HG02938 (cell line): Measurements from ENCODE around the gene TNRC6C.
"Not testable (repeated sequence)": the region's sequence is repeated elsewhere in the genome, so short reads cannot be mapped to it uniquely, and the experiment has no call there.

Source experiments
- ATAC-seq: cut with Tn5 transposase; IDR thresholded peaks from one replicate; pipeline ENCODE4 v1.9.1; 2021; ENCODE audit warnings: mild to moderate bottlenecking, moderate library complexity; ENCODE audit not compliant: unreplicated experiment

The TNRC6C gene

DNA sequence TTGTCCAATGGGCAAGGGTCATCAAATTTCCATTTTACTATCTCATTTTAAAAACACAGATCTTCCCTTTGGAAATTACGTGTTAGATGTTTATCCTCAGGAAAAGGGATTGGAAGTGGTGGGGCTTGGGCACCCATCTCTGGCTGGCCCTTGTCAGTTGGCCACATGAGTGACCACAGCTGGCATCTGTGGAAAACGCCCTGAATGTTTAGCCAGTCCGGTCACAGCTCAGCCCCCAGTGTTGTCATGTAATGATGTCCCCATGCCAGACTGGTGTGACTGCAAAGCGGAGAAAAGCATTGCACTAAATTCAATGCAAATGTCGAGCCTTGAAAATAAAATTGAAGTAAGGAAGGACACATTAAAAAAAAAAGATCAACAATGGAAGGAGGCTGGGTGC lies 117.0 kb downstream of the TNRC6C start:
- ATAC-seq: no peak

DNA sequence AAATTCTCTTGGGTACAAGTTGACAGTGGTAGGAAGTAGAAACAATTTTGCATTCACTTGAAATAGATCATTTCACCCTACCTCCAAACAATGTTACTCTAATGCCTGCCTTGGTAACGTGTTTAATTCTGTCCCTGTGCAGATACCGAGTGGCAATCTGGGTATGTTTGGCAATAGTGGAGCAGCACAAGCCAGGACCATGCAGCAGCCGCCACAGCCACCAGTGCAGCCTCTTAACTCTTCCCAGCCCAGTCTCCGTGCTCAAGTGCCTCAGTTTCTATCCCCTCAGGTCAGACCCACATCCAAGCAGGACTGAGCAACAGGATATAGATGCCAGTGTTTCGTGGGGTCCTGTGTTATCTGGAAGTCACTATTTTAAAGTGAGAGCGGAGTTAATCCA lies 120.8 kb downstream of the TNRC6C start:
- no peak for ATAC-seq

DNA sequence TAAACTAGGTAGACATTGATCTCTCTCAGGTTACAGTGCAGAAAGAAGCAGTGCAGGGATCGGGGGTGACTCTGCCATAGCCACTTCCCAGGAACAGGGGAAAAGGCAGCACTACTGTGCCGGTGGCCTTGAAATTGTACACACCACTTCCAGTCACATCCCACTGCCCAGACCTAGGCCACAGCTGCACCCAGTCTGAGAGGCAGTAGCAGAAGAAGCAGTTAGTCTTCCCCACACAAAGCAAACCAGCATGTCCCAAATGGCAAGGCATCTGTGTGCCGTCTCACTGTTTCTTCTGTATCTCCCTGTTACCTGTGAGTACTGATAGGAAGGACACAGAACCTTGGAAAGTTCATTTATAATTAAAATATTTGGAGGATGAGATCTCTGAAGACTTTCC lies 123.0 kb downstream of the TNRC6C start:
- no peak for ATAC-seq

DNA sequence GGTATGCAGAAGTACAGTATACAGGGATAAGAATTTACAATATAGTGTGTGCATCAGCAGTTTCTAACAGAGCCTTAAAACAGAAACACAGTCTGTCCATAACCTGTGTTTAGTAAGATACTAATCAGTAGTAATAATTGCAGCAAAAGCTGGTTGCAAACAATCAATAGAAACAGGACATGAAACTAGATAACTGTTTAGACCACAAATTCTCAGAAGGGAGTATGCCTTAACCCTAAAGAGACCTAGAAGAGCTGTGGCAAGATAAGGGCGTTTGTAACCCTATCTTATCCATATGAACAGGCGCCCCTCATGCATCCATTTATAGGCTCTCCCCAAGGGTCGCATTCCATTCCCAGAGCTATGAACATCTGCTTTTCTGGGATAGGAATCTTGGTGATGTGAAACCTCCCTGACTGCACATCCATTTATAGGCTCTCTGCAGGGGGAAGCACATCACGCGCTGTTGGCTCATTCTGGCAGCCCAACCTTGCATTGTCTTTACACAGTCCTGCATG lies 123.9 kb downstream of the TNRC6C start:
- not testable (repeated sequence) for ATAC-seq

DNA sequence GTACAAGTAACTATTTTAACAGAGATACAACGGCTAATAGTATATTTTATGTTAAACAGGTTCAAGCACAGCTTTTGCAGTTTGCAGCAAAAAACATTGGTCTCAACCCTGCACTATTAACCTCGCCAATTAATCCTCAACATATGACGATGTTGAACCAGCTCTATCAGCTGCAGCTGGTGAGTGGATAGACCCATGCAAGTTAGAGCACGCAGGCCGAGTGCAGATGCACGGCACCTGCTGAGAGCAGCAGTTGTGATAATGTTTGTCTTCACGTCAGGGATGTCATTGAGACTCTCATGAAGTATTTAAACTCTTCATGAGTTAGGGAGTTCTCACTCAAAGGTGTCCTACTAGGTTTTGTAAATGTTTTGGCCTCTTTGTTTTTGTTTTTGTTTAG lies 124.5 kb downstream of the TNRC6C start:
- no peak for ATAC-seq

DNA sequence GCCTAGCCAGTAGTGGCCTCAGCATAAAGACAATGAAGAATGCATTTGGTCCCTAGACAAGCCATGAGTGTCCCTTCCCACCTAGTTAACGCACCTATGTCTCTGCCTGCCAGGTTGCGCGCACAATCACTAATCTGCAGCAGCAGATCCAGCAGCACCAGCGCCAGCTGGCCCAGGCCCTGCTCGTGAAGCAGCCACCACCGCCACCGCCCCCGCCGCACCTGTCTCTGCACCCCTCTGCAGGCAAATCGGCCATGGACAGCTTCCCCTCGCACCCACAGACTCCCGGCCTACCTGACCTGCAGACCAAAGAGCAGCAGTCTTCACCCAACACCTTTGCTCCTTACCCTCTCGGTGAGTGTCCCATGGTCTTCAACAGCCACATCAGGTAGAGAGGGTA lies 128.2 kb downstream of the TNRC6C start:
- ATAC-seq: no peak

DNA sequence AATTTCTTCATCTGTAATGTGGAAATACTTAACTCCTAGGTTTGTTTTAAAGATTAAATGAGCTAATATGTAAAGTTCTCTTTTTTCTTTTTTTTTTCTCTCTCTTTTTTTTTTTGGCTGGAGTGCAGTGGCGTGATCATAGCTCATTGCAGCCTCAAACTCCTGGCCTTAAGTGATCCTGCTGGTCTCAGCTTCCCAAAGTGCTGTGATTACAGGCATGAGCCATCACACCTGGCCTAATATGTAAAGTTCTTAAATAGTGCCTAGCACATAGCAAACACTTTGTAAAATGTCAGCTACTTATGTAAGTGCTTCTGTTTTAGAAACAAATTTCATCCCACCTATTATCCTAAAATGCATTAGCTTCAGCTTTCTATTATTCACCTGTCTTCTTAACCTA lies 130.0 kb downstream of the TNRC6C start:
- ATAC-seq: no peak

DNA sequence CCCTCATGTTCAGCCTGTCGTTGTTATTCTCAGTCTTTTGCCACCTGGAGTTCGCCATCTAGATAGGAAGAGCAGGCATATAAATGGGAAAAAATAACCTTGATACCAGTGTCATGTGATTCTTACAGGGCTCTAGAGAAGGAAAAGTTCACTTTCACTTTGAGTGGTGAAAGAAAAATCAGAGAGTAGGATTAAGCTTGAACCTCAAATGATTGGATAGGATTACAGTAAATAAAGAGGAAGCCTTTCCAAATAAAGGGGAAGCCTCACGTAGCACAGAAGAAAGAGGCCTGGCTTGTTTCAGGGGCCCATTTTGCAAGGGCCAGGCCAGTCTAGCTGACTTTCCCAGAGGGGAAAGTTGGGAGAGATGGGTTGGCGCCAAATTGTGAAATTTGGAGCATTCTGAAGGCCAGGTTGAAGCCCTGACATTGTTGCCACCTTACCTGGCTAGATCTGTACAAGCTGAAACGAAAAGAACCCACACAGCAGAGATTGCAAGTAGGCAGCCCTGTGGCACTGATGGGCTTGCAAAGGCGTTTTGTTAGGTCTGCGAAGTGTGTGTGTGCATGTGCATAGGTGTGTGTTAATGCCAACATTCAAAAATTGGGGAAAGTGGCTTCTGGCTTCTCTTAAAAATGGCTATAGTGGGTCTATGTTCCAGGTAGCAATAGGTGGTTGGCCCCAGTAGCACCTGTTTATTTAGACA lies 131.2 kb downstream of the TNRC6C start:
- ATAC-seq: no peak

DNA sequence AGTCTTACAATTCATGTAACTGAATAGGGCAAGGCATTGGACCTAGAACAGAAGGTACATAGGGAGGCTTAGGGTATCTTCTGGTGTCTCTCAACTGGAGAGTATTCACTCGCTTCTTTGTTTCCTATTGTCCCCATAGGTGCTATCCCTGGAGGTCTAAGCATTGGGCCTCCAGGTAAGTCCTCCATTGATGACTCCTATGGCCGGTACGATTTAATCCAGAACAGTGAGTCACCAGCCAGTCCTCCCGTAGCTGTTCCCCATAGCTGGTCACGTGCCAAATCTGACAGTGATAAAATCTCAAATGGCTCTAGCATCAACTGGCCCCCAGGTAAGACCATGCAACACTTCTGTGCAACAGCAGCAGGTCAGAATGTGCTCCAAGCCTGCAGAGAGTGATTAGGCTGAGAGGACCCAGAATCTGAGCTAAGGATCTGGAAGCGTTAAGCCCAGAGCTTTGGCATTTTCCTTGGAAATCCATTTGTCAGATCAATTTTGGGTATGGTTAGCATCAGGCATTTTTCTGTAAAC lies 134.4 kb downstream of the TNRC6C start:
- ATAC-seq: no peak

DNA sequence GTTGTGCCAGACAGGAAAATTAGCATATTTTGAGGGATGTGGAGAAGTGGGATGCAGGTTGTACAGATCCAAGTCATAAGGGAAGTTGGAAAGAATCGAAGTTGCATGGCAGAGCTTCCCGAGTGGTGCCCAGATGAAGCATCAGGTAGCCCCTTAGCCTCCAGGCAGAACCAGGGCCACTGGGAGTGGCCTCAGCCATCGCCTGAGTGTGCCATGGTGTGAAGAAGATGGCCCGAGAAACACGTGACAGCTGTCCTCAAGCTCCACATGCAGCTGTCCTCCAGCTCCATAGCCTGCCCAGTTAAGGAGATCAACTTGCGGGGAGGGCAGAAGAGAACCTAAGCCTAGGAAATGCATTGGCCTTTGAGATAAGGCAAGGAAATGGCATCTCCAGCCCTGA lies 136.5 kb downstream of the TNRC6C start:
- ATAC-seq: no peak

DNA sequence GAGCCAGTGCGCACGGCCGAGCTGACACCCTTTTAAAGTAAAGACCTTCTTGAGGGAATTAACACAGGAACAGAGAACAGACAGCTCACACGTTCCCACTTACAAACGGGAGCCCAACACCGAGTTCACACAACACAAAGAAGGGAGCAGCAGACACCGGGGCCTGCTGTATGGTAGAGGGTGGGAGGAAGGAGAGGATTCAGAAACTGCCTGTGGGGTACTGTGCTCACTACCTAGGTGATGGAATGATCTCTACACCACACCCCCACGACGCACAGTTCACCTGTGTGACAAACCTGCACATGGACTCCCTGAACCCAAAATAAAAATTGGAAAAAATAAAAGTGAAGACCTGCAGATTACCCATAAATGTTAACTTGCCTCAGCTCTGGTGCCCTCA lies 137.6 kb downstream of the TNRC6C start:
- no peak for ATAC-seq

DNA sequence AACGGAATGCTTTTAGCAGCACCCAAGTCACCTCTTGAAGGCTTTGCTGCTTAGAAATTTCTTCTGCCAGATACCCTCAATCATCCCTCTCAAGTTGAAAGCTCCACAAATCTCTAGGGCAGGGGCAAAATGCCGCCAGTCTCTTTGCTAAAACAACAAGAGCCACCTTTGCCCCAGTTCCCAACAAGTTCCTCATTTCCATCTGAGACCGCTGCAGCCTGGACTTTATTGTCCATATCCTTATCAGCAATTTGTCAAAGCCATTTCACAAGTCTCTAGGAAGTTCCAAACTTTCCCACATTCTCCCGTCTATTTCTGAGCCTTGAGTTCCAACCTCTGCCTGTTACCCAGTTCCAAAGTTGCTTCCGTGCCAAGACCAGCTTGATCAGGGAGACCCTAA lies 142.6 kb downstream of the TNRC6C start:
- ATAC-seq: no peak

DNA sequence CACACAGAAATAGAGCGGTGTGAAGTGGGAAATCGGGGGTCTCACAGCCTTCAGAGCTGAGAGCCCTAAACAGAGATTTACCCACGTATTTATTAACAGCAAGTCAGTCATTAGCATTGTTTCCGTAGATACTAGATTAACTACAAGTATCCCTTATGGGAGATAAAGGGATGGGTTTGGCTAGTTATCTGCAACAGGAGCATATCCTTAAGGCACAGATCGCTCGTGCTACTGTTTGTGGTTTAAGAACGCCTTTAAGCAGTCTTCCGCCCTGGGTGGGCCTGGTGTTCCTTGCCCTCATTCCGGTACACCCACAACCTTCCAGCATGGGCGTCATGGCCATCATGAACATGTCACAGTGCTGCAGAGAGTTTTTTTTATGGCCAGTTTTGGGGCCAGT lies 143.0 kb downstream of the TNRC6C start:
- no peak for ATAC-seq

DNA sequence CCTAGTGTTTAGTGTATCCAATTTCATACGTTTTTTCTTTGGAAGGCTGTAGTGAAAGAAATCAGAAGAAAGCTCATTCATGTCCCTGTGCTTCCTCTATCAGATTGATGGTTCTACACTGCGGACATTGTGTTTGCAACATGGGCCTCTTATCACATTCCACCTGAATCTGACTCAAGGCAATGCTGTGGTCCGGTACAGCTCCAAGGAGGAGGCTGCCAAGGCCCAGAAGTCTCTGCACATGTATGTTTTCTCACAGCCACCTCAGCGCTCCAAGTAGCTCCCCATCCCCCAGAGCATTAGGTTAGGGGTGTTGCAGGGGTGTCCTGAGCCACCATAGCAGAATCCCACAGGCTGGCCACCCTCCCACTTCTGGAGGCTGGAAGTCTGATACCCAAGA lies 144.8 kb downstream of the TNRC6C start:
- ATAC-seq: no peak

DNA sequence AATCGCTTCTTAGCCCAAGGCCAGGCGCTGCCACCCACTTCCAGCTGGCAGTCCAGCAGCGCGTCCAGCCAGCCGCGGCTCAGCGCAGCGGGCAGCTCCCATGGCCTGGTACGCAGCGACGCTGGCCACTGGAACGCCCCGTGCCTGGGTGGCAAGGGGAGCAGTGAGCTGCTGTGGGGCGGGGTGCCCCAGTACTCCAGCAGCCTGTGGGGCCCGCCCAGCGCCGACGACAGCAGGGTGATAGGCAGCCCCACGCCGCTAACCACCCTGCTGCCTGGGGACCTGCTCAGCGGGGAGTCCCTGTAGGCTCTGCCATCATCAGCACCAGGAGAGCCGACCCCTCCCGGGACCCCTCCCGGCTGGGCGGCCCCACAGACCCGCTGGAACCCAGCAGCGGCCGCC lies 146.0 kb downstream of the TNRC6C start:
- no peak for ATAC-seq

DNA sequence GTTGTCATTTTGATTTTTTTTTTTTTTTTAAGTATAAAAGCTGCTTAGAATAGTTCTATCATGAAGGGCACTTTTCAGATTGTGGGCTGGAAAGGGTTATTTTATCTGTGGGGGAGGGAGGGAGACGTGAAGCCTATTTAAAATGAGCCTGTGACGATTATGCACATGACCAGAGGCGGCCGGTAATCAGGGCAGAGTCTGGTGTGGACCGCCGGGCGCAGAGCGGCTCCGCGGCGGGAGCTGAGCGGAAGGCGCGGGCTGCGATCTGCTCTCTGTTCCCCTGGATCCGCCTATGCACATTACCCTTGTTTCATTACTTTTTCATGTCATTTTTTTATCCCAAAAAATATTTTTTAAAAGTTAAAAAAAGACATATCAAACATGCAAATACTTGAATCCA lies 146.6 kb downstream of the TNRC6C start:
- no peak for ATAC-seq

DNA sequence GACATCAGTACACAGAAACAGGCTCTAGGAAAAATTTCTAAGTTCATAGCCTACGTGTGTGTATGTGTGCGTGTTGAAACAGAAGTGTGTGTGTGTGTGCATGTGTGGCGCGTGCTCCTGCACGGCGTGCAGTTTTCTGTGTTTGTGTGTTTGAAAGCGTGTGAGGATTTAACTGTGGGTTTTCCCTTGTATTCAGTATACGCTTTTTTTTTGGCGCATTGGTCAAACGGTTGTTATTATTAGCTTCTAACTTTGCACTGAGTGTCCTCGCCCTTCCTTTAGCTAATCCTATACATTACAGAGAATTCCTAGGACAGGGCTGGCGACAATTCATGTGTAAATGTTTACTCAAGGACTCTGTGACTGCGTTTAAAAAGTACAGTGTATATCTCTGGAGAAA lies 147.0 kb downstream of the TNRC6C start:
- no peak for ATAC-seq

DNA sequence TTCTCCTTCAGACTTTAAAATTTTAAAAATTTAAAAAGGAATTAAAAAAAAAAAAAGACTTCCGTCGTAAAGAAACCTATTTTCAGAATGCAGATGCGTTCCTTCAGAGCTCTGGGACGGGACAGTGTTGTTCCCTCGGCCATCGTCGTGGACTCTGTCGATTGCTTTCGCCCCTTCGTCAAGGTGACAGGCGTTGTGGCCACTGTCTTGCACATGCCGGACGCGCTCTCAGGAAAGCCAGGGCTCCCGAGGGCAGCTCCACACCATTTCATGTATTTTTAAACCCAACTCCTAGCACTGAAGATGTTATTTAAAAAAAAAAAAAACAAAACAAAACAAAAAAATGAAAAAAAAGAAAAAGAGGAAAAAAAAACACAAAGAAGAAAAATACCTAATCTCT lies 147.7 kb downstream of the TNRC6C start:
- ATAC-seq: no peak

DNA sequence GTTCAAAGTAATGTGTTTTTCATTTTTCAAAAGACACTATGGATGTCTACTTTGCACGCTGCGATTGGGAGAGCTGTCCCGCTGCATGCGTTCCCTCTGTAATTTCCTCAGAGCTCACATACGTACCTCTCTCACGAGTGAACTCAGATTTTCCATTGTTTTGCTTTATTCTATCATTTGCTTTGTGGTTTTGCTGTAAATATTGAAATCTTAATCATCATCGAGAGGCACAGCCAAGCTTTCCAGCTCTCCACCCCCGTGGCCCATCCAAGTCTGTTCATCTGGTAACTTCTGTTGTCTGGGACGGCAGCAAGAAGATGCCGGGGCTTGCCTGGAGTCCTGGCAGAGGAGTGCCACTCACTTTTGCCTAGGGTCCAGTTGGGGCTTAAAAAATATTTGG lies 149.0 kb downstream of the TNRC6C start:
- no peak for ATAC-seq

DNA sequence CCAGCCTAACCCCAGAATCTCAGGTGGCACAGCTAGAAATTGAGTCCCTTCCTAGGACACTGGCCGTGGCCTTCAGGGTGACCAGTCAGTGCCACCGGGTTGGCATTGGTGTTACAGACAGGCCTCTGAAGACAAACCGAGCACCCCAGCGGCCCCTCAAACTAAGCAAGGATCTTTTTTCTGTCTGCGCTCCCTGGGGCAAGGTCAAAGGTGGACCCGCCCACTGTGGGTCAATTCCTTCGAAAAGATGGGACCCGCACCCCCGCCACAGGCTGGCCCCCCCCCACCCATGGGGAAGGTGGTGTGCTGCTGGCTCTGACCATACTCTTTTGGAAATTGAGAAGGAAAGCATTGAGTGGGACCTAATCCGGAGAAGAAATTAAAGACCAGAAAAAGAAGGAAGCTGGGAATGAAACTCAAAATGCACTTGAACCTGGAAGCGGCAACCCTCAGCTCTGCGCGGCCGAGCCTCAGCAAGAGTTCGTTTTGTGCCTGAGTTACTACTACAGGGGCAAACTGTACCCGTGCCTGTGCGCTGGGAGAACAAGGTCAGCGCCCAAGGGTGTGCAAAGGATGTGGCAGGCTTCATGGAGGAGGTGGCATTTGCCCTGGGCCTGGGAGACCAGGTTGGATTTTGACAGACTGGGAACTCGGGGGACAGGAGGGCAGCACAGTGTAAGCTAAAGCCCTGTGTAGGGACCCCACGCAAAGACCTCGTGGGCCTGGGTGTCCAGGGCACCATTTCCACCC lies 149.6 kb downstream of the TNRC6C start:
- ATAC-seq: no peak

DNA sequence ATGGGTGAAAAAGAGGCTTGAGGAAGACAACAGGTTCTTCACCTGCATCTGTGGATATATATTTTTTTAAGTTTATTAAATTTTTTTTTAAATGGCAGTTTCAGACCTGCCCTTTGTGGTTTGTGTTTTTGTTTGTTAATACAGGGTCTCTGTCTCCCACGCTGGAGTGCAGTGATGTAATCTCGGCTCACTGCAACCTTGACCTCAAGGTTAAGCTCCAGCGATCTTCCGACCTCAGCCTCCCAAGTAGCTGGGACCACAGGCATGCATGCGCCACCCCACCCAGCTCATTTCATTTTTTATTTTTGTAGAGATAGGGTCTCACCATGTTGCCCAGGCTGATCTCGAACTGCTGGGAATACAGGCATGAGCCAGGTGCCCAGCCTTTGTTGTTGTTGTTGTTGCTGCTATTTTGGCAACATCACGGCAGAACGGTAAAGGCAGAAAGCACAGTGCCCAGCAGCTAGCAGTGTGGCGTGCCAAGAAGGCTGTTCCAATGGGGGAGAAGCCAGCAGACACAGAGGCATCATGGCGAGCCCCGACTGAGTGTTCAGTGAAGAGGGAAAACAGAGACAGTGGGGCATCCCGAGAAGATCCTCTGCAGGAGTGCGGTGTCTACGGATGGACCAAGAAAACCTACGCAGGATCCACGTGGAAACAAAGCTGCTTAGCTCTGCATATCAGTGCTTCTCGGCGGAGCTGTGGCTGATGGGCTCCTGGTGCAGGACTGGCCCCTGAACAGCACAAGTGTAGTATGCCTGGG lies 150.4 kb downstream of the TNRC6C start:
- ATAC-seq: no peak

DNA sequence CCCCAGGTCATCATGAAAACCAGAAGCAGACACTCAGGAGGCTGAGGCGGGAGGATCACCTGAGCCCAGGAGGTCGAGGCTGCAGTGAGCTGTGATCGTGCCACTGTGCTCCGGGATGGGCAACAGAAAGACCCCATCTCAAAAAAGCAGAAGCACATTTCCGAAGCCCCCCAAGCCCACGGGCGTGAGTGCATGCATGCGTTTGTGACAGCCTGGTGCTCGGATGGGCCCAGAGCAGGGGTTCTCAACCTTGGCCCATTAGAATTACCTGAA lies 150.9 kb downstream of the TNRC6C start:
- ATAC-seq: no peak
